ENCODE measurements around the gene DNAH5.

DNAH5 gene

GRCh38 chr5:13698885-13699284, 245.6 kb downstream of the DNAH5 start:
- TF ChIP-seq CTCF (conservative IDR thresholded peaks at IDR 0.05; ENCODE audit: low read length), result no peak
- DNase-seq (ENCODE audit: low read depth), result no peak
- no peak overlapping the region for H3K4me3 ChIP-seq (ENCODE audit: low read length)

GRCh38 chr5:13695076-13695712, 249.3 kb downstream of the DNAH5 start:
- TF ChIP-seq CTCF (conservative IDR thresholded peaks at IDR 0.05; ENCODE audit: low read length), result no peak
- H3K4me3 ChIP-seq (ENCODE audit: low read length), result no peak overlapping the region
- DNase-seq (ENCODE audit: low read depth), result no peak

- no peak for TF ChIP-seq CTCF (conservative IDR thresholded peaks at IDR 0.05; ENCODE audit: low read length)
- DNase-seq (ENCODE audit: low read depth), result peak; percentile 15
- no peak overlapping the region for H3K4me3 ChIP-seq (ENCODE audit: low read length)
Measured at GRCh38 chr5:13692172-13692571, 252.3 kb downstream of the DNAH5 start.

GRCh38 chr5:13676531-13676930, 268.0 kb downstream of the DNAH5 start:
- TF ChIP-seq CTCF (conservative IDR thresholded peaks at IDR 0.05; ENCODE audit: low read length), result no peak
- no peak overlapping the region for H3K4me3 ChIP-seq (ENCODE audit: low read length)
- no peak for DNase-seq (ENCODE audit: low read depth)

GRCh38 chr5:13674391-13674790, 270.1 kb downstream of the DNAH5 start:
- no peak overlapping the region for H3K4me3 ChIP-seq (ENCODE audit: low read length)
- DNase-seq (ENCODE audit: low read depth), result no peak
- no peak for TF ChIP-seq CTCF (conservative IDR thresholded peaks at IDR 0.05; ENCODE audit: low read length)

GRCh38 chr5:13673511-13673910, 271.0 kb downstream of the DNAH5 start:
- TF ChIP-seq CTCF (conservative IDR thresholded peaks at IDR 0.05; ENCODE audit: low read length), result no peak
- DNase-seq (ENCODE audit: low read depth), result no peak
- no peak overlapping the region for H3K4me3 ChIP-seq (ENCODE audit: low read length)

- no peak for TF ChIP-seq CTCF (conservative IDR thresholded peaks at IDR 0.05; ENCODE audit: low read length)
- no peak overlapping the region for H3K4me3 ChIP-seq (ENCODE audit: low read length)
- DNase-seq (ENCODE audit: low read depth), result peak; percentile 90
Measured at GRCh38 chr5:13664377-13664776, 280.1 kb downstream of the DNAH5 start.
